Endothelial cell of umbilical vein (primary cell): ENCODE measurements around the gene SIX4. TPM values are rescaled to one million over a fixed set of nuclear protein-coding genes. Genes with fewer than 3 reads are reported as not detected.

ENCODE experiments used
- BruUV-seq: library from RNA; stranded (reverse); fragments of 400-500 nt; replicated peaks from 2 replicates; lab custom pipeline; 2021; lab: Mats Ljungman, UMichigan
- CTCF ChIA-PET: fragments of 300-600, 350-600 bp; sonication (Branson Sonifier 250); formaldehyde crosslinking; loops from one replicate; lab custom pipeline; 2021; ENCODE audit warnings: antibody characterized with exemption, inconsistent platforms; lab: Charles Lee
- POLR2A ChIA-PET: fragments of 300-600, 350-600 bp; sonication (Branson Sonifier 250); formaldehyde crosslinking; loops from one replicate; lab custom pipeline; 2021; ENCODE audit warnings: antibody characterized with exemption, inconsistent platforms; lab: Charles Lee
- DNase-seq: peaks from one replicate; pipeline ENCODE4 v3.0.0-alpha.2; 2011; ENCODE audit warnings: low read depth, low spot score
- FAIRE-seq: peaks from 2 replicates; lab custom pipeline; 2011; peaks lifted over from hg19 to GRCh38; lab: Jason Lieb, UNC
- H2AFZ ChIP-seq: 2 replicates; pipeline ENCODE4 v1.6.0; 2012; ENCODE audit warnings: low read depth, low read length, control low read depth, inconsistent platforms
- H3K27ac ChIP-seq: 2 replicates; pipeline ENCODE4 v1.5.1; 2011; ENCODE audit warnings: low read depth, mild to moderate bottlenecking, control low read depth, low read length, moderate library complexity; ENCODE audit not compliant: insufficient read depth
- H3K27me3 ChIP-seq, 2 experiments: 2 replicates each; pipeline versions ENCODE4 v1.6.0 to v1.6.1; 2011; ENCODE audit warnings: low read length in 2 of 2, mixed read lengths in 1 of 2; ENCODE audit not compliant: control insufficient read depth in 2 of 2, insufficient read depth in 2 of 2
- H3K36me3 ChIP-seq, 2 experiments: 2 replicates in 1 of 2; 3 replicates in 1 of 2; pipeline ENCODE4 v1.5.1; 2011; ENCODE audit warnings: low read length in 2 of 2, mild to moderate bottlenecking in 1 of 2, moderate library complexity in 1 of 2; ENCODE audit not compliant: control insufficient read depth in 2 of 2, insufficient read depth in 2 of 2; ENCODE audit errors: extremely low read depth in 1 of 2
- H3K4me1 ChIP-seq: 3 replicates; pipeline ENCODE4 v1.5.1; 2011; ENCODE audit warnings: mild to moderate bottlenecking, low read length; ENCODE audit not compliant: control insufficient read depth, insufficient read depth; ENCODE audit errors: extremely low read depth
- H3K4me2 ChIP-seq: 2 replicates; pipeline ENCODE4 v1.6.1; 2011; ENCODE audit warnings: low read length, control low read depth, mixed read lengths; ENCODE audit not compliant: insufficient read depth
- H3K4me3 ChIP-seq, 3 experiments: fragments of 200-600 bp in 1 of 3; sonication (generic), shearing (Covaris generic) in 1 of 3; replicated peaks in 1 of 3; 2 replicates each; pipeline ENCODE4 v1.5.1; 2011 to 2016; ENCODE audit warnings: control low read depth in 3 of 3, low read length in 3 of 3, mild to moderate bottlenecking in 2 of 3, inconsistent platforms in 1 of 3, low read depth in 1 of 3, moderate library complexity in 1 of 3; ENCODE audit not compliant: insufficient read depth in 1 of 3
- H3K79me2 ChIP-seq: 2 replicates; pipeline ENCODE4 v1.6.0; 2012; ENCODE audit warnings: low read length, inconsistent platforms; ENCODE audit not compliant: control insufficient read depth, insufficient read depth
- H3K9ac ChIP-seq: replicated peaks from 2 replicates; pipeline ENCODE3; 2011; ENCODE audit warnings: low read length, control low read depth; ENCODE audit not compliant: insufficient read depth; ENCODE audit errors: extremely low read depth
- H3K9me1 ChIP-seq: replicated peaks from 3 replicates; pipeline ENCODE4 v1.6.0; 2011; ENCODE audit warnings: mild to moderate bottlenecking, low read length; ENCODE audit not compliant: control insufficient read depth, insufficient read depth; ENCODE audit errors: extremely low read depth
- H3K9me3 ChIP-seq: replicated peaks from 2 replicates; pipeline ENCODE4 v1.5.1; 2012; ENCODE audit warnings: low read length, inconsistent platforms; ENCODE audit not compliant: control insufficient read depth, insufficient read depth
- H4K20me1 ChIP-seq: replicated peaks from 2 replicates; pipeline ENCODE3; 2011; ENCODE audit warnings: mild to moderate bottlenecking, low read length; ENCODE audit not compliant: control insufficient read depth, insufficient read depth; ENCODE audit errors: extremely low read depth
- EZH2 ChIP-seq: IDR thresholded peaks from 2 replicates; pipeline ENCODE4 v1.6.1; 2012; ENCODE audit warnings: borderline replicate concordance, low read depth, mild to moderate bottlenecking, moderate library complexity, low read length, inconsistent platforms; ENCODE audit not compliant: severe bottlenecking
- FOS ChIP-seq: IDR thresholded peaks from 2 replicates; pipeline ENCODE4 v1.6.1; 2011; ENCODE audit warnings: mild to moderate bottlenecking, low read length, moderate library complexity, borderline replicate concordance; ENCODE audit not compliant: insufficient read depth
- GATA2 ChIP-seq: IDR thresholded peaks from 2 replicates; pipeline ENCODE4 v1.7.0; 2011; ENCODE audit warnings: low read depth, mild to moderate bottlenecking, moderate library complexity, mixed read lengths, low read length; ENCODE audit not compliant: insufficient read length, insufficient read depth
- JUN ChIP-seq: IDR thresholded peaks from 2 replicates; pipeline ENCODE4 v1.6.1; 2011; ENCODE audit warnings: borderline replicate concordance, low read depth; ENCODE audit not compliant: insufficient read length, insufficient read depth
- MYC ChIP-seq: IDR thresholded peaks from one replicate; pipeline ENCODE4 v1.6.1; 2011; ENCODE audit warnings: mild to moderate bottlenecking, low read depth, low read length
- POLR2A ChIP-seq: IDR thresholded peaks from 2 replicates; pipeline ENCODE4 v1.6.1; 2012; ENCODE audit warnings: low read depth, mild to moderate bottlenecking, control low read depth, low read length
- POLR2AphosphoS5 ChIP-seq: IDR thresholded peaks from 2 replicates; pipeline ENCODE4 v1.6.1; 2012; ENCODE audit warnings: low read depth, mild to moderate bottlenecking, control low read depth, low read length, moderate library complexity; ENCODE audit not compliant: insufficient read depth
- dilution Hi-C: fragments of 300-500 bp; cut with MboI; formaldehyde crosslinking; loops from one replicate; pipeline ENCODE4 v1.15.0; 2019; ENCODE audit warnings: low sequenced_read_pairs; ENCODE audit not compliant: extremely low pct_ligation_motif_present
- intact Hi-C: fragments of 100-400 bp; cut with micrococcal nuclease; formaldehyde crosslinking; loops from one replicate; pipeline ENCODE4 v1.10.0; 2022
- polyA plus RNA-seq, 4 experiments: library from polyadenylated mRNA; depleted of rRNA in 3 of 4; stranded (reverse) in 3 of 4; unstranded in 1 of 4; fragments of >200 nt; gene quantifications; 2 replicates each; pipeline versions ENCODE4 v1.2.1 to v1.2.3, GENCODE V29; 2011 to 2012; ENCODE audit warnings: missing spikeins in 1 of 4
- total RNA-seq: library from RNA; stranded (reverse); gene quantifications from 2 replicates; pipeline ENCODE4 v1.2.3, GENCODE V29; 2021
- TF ChIP-seq, protein P1 (sequence below): IDR thresholded peaks from 2 replicates; pipeline ENCODE4 v1.6.1; 2011; ENCODE audit not compliant: insufficient read depth, insufficient read length
- TF ChIP-seq, protein P2 (sequence below), 2 donors: IDR thresholded peaks; 1 replicate in 1 of 2; 2 replicates in 1 of 2; pipeline ENCODE4 v1.5.1; 2011; ENCODE audit warnings: low read length in 2 of 2, mild to moderate bottlenecking in 2 of 2, moderate library complexity in 2 of 2, control low read depth in 1 of 2, inconsistent platforms in 1 of 2, low read depth in 1 of 2; ENCODE audit not compliant: insufficient read depth in 1 of 2; ENCODE audit errors: extremely low read depth in 1 of 2

SIX4 gene
- total and polyA plus RNA-seq, 2 donors (not counting 3 experiments of a cell fraction or from before 2014, with no cell fraction given), result 1.8 to 4.7 TPM

DNA sequence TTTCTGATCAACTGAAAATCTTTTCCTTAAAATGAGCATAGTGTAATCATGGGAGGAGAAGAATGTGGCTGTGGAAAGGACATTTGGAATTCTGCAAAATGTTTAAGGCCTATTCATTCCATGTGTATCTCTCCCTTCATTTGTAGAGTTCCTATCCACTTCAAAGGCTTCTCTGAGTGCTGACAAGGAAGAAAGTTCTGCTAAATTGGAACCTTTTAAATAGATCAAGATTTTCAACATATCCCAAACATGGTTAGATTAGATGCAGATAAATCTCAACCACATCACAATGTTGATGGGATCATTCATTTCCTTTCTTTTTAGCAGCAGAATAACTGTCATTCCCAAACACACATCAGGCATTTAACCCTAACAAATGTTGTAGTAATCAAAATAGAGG lies 46.5 kb downstream of the SIX4 start:
- no peak overlapping the region for H3K4me2 ChIP-seq
- no peaks in the 10 kb centered on the region for H3K79me2 ChIP-seq
- no peak overlapping the region for H3K27ac ChIP-seq
- H3K27me3 ChIP-seq, result peaks cover 0 to 5% of the 10 kb centered on the region in 2 experiments
- H3K9me3 ChIP-seq, result no peaks in the 10 kb centered on the region
- no peaks in the 10 kb centered on the region for H3K4me1 ChIP-seq
- dilution Hi-C loops (no loop called here), intact Hi-C loops (no loop called here)
- no peaks in the 10 kb centered on the region for H3K36me3 ChIP-seq
- FAIRE-seq (no peak), DNase-seq (no peak)
- TF ChIP-seq JUN (no peak), FOS (no peak), POLR2AphosphoS5 (no peak), EZH2 (no peak), MYC (no peak), POLR2A (no peak), GATA2 (no peak)
- TF ChIP-seq, protein P1, sequence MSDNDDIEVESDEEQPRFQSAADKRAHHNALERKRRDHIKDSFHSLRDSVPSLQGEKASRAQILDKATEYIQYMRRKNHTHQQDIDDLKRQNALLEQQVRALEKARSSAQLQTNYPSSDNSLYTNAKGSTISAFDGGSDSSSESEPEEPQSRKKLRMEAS, result no peak
- TF ChIP-seq, protein P2, sequence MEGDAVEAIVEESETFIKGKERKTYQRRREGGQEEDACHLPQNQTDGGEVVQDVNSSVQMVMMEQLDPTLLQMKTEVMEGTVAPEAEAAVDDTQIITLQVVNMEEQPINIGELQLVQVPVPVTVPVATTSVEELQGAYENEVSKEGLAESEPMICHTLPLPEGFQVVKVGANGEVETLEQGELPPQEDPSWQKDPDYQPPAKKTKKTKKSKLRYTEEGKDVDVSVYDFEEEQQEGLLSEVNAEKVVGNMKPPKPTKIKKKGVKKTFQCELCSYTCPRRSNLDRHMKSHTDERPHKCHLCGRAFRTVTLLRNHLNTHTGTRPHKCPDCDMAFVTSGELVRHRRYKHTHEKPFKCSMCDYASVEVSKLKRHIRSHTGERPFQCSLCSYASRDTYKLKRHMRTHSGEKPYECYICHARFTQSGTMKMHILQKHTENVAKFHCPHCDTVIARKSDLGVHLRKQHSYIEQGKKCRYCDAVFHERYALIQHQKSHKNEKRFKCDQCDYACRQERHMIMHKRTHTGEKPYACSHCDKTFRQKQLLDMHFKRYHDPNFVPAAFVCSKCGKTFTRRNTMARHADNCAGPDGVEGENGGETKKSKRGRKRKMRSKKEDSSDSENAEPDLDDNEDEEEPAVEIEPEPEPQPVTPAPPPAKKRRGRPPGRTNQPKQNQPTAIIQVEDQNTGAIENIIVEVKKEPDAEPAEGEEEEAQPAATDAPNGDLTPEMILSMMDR (IDR thresholded peaks at IDR 0.05; ENCODE audit: extremely low read depth in 1 of 2, insufficient read depth in 1 of 2, low read depth in 1 of 2, low read length in 2 of 2), result no peak
- POLR2A ChIA-PET, result no interaction called here
- CTCF ChIA-PET, result interaction anchor here (1.2 kb wide), 1 partner anchor 9 kb away, joined by 3 read pairs; no protein-coding TSS in a partner anchor
- H3K4me3 ChIP-seq, result no peak overlapping the region
- no peak overlapping the region for H3K9ac ChIP-seq
- H4K20me1 ChIP-seq, result no peaks in the 10 kb centered on the region
- BruUV-seq, result no TSS peak
- H2AFZ ChIP-seq, result no peak overlapping the region
- no peaks in the 10 kb centered on the region for H3K9me1 ChIP-seq
